HepG2 (cell line): ENCODE measurements around the gene CDK6. TPM values are rescaled to one million over a fixed set of nuclear protein-coding genes. Genes with fewer than 3 reads are reported as not detected.
A peak's percentile ranks its signal among the peaks of the same experiment; 100 is the strongest.

Experiments
- DR1 ChIP-seq: sonication (generic); formaldehyde crosslinking; IDR thresholded peaks from 2 replicates; pipeline ENCODE4 v1.8.0; 2021; ENCODE audit warnings: mild to moderate bottlenecking, missing genetic modification reagents, inconsistent platforms
- GABPA ChIP-seq, 2 experiments: IDR thresholded peaks; 2 replicates each; pipeline ENCODE4 v1.6.1; 2011 to 2016; ENCODE audit warnings: low read depth in 2 of 2, low read length in 1 of 2, missing biosample characterization in 1 of 2, missing genetic modification characterization in 1 of 2
- JDP2 ChIP-seq: sonication (generic); formaldehyde crosslinking; IDR thresholded peaks from 2 replicates; pipeline ENCODE4 v1.8.1; 2022; ENCODE audit warnings: missing genetic modification reagents, borderline replicate concordance
- JUNB ChIP-seq: sonication (generic); formaldehyde crosslinking; IDR thresholded peaks from 2 replicates; pipeline ENCODE4 v1.8.0; 2022; ENCODE audit warnings: missing genetic modification reagents, mild to moderate bottlenecking, borderline replicate concordance
- NFE2 ChIP-seq: sonication (generic); formaldehyde crosslinking; IDR thresholded peaks from 2 replicates; pipeline ENCODE4 v1.4.0; 2020; ENCODE audit warnings: missing genetic modification reagents
- PTBP1 ChIP-seq: fragments of 200-400 bp; formaldehyde crosslinking; IDR thresholded peaks from 2 replicates; pipeline ENCODE4 v1.6.1; 2018; ENCODE audit warnings: low read length, low read depth; ENCODE audit not compliant: poor library complexity, severe bottlenecking
- RARA ChIP-seq: IDR thresholded peaks from 2 replicates; pipeline ENCODE4 v1.6.1; 2016; ENCODE audit warnings: missing genetic modification reagents, missing compliant biosample characterization
- SAP130 ChIP-seq: IDR thresholded peaks from 2 replicates; pipeline ENCODE4 v1.6.1; 2016; ENCODE audit warnings: low read depth
- SIN3B ChIP-seq: fragments of 150-350 bp; IDR thresholded peaks from 2 replicates; pipeline ENCODE4 v1.6.1; 2014; ENCODE audit warnings: low read length
- ZFP90 ChIP-seq: sonication (generic); formaldehyde crosslinking; IDR thresholded peaks from 2 replicates; pipeline ENCODE4 v1.8.0; 2022; ENCODE audit warnings: missing genetic modification reagents, mild to moderate bottlenecking, inconsistent platforms, borderline replicate concordance
- ZFYVE20 ChIP-seq: sonication (generic); formaldehyde crosslinking; IDR thresholded peaks from 2 replicates; pipeline ENCODE4 v1.8.0; 2023; ENCODE audit warnings: low read depth, mild to moderate bottlenecking, moderate library complexity, missing genetic modification reagents, borderline replicate concordance
- ZKSCAN8 ChIP-seq: IDR thresholded peaks from 2 replicates; pipeline ENCODE4 v1.6.1; 2016; ENCODE audit warnings: borderline replicate concordance, missing genetic modification reagents, missing compliant biosample characterization
- ZNF235 ChIP-seq: sonication (generic); formaldehyde crosslinking; IDR thresholded peaks from 2 replicates; pipeline ENCODE4 v1.8.1; 2023; ENCODE audit warnings: mild to moderate bottlenecking, missing genetic modification reagents, borderline replicate concordance
- ZNF468 ChIP-seq: sonication (generic); formaldehyde crosslinking; IDR thresholded peaks from 2 replicates; pipeline ENCODE4 v1.8.0; 2022; ENCODE audit warnings: mild to moderate bottlenecking, moderate library complexity, missing genetic modification reagents
- ZNF616 ChIP-seq: sonication (generic); formaldehyde crosslinking; IDR thresholded peaks from 2 replicates; pipeline ENCODE4 v1.5.0; 2020; ENCODE audit warnings: low read depth, mild to moderate bottlenecking, missing genetic modification reagents
- polyA plus RNA-seq, 8 experiments: library from polyadenylated mRNA; depleted of rRNA in 3 of 8; stranded (reverse) in 7 of 8; unstranded in 1 of 8; fragments of >200 nt; fragmentation: Illumina TruSeq in 4 of 8; extraction: Trizol in 4 of 8; gene quantifications; 2 replicates each; pipeline versions ENCODE4 v1.2.1 to v1.2.3, GENCODE V29; 2011 to 2016; ENCODE audit warnings: low read depth in 4 of 8, missing spikeins in 1 of 8, mixed read lengths in 1 of 8; ENCODE audit not compliant: insufficient read depth in 1 of 8
- total RNA-seq, 5 experiments: library from RNA; depleted of rRNA; stranded (reverse); fragments of >200 nt; fragmentation: Illumina TruSeq; extraction: Trizol; gene quantifications; 2 replicates each; pipeline ENCODE4 v1.2.3, GENCODE V29; 2016; ENCODE audit warnings: low read depth in 1 of 5
- TF ChIP-seq, protein P1 (sequence below): sonication (generic); formaldehyde crosslinking; IDR thresholded peaks from one replicate; pipeline ENCODE4 v1.5.1; 2020; ENCODE audit warnings: mild to moderate bottlenecking, missing genetic modification reagents; ENCODE audit errors: not compliant biosample characterization
- TF ChIP-seq, protein P2 (sequence below): IDR thresholded peaks from 2 replicates; pipeline ENCODE4 v1.6.1; 2012; ENCODE audit warnings: low read length, improper control_type of control experiment

Gene CDK6
- total and polyA plus RNA-seq, 2 of the 13 experiments (the other 11 are each of a cell fraction or from before 2014, with no cell fraction given), result 34.6 to 90.8 TPM

DNA sequence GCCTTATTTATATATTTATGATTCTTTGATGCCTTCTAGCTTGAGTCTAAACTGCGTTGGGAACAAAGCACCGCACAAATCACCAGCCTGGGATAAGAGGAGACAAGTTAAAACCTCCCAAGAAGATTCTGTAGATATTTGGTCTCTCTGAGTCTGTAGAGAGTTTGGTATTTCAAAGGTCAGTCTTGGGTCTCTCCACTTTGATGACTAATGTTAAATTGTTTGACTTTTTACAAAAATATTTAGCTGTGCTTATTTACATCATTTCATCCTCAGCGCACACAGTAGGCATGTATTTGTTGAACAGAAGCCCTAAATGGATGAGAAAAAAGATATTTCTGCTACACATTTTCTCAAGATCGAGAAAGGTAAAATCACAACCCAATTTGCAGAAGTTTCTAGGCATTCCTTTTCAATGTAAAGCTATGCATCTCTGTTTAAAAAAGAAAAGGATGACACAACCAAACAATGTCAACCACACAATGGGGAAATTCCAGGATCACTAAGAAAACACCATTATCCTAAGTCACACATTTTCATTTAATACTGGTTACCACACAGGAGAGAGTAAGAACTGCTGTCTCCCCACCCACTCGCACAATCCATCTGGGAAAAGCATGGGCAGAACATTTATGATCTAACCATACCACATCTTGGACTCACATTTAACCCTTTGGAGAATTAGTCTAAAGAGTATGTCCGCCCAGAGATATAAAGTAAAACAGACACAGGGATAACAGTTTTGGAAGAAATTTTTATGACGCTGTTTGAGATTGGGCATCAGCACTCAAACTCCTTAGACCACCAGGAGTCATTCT, 4.4 kb downstream of the CDK6 start (continued):
- TF ChIP-seq, protein P1, sequence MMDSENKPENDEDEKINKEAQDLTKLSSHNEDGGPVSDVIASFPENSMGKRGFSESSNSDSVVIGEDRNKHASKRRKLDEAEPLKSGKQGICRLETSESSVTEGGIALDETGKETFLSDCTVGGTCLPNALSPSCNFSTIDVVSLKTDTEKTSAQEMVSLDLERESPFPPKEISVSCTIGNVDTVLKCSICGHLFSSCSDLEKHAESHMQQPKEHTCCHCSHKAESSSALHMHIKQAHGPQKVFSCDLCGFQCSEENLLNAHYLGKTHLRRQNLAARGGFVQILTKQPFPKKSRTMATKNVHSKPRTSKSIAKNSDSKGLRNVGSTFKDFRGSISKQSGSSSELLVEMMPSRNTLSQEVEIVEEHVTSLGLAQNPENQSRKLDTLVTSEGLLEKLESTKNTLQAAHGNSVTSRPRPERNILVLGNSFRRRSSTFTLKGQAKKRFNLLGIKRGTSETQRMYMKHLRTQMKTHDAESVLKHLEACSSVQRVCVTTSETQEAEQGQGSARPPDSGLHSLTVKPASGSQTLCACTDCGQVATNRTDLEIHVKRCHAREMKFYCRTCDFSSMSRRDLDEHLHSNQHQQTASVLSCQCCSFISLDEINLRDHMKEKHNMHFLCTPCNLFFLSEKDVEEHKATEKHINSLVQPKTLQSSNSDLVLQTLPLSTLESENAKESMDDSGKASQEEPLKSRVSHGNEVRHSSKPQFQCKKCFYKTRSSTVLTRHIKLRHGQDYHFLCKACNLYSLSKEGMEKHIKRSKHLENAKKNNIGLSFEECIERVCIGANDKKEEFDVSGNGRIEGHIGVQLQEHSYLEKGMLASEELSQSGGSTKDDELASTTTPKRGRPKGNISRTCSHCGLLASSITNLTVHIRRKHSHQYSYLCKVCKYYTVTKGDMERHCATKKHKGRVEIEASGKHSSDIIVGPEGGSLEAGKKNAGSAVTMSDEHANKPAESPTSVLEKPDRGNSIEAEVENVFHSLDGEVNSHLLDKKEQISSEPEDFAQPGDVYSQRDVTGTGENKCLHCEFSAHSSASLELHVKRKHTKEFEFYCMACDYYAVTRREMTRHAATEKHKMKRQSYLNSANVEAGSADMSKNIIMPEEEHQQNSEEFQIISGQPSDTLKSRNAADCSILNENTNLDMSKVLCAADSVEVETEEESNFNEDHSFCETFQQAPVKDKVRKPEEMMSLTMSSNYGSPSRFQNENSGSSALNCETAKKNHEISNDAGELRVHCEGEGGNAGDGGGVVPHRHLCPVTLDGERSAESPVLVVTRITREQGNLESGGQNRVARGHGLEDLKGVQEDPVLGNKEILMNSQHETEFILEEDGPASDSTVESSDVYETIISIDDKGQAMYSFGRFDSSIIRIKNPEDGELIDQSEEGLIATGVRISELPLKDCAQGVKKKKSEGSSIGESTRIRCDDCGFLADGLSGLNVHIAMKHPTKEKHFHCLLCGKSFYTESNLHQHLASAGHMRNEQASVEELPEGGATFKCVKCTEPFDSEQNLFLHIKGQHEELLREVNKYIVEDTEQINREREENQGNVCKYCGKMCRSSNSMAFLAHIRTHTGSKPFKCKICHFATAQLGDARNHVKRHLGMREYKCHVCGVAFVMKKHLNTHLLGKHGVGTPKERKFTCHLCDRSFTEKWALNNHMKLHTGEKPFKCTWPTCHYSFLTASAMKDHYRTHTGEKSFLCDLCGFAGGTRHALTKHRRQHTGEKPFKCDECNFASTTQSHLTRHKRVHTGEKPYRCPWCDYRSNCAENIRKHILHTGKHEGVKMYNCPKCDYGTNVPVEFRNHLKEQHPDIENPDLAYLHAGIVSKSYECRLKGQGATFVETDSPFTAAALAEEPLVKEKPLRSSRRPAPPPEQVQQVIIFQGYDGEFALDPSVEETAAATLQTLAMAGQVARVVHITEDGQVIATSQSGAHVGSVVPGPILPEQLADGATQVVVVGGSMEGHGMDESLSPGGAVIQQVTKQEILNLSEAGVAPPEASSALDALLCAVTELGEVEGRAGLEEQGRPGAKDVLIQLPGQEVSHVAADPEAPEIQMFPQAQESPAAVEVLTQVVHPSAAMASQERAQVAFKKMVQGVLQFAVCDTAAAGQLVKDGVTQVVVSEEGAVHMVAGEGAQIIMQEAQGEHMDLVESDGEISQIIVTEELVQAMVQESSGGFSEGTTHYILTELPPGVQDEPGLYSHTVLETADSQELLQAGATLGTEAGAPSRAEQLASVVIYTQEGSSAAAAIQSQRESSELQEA (CRISPR knock-in tag), result no peak
- peak; percentile 44; the same call in 1 of the 2 replicates for TF ChIP-seq SAP130
- TF ChIP-seq JDP2 (CRISPR knock-in tag), result no peak
- TF ChIP-seq RARA (CRISPR knock-in tag), result peak; percentile 48; the same call in 1 of the 2 replicates
- no peak for TF ChIP-seq GABPA (IDR thresholded peaks at IDR 0.05; ENCODE audit: low read depth, low read length)
- no peak for TF ChIP-seq GABPA (CRISPR knock-in tag; IDR thresholded peaks at IDR 0.05; ENCODE audit: low read depth)
- TF ChIP-seq, protein P2, sequence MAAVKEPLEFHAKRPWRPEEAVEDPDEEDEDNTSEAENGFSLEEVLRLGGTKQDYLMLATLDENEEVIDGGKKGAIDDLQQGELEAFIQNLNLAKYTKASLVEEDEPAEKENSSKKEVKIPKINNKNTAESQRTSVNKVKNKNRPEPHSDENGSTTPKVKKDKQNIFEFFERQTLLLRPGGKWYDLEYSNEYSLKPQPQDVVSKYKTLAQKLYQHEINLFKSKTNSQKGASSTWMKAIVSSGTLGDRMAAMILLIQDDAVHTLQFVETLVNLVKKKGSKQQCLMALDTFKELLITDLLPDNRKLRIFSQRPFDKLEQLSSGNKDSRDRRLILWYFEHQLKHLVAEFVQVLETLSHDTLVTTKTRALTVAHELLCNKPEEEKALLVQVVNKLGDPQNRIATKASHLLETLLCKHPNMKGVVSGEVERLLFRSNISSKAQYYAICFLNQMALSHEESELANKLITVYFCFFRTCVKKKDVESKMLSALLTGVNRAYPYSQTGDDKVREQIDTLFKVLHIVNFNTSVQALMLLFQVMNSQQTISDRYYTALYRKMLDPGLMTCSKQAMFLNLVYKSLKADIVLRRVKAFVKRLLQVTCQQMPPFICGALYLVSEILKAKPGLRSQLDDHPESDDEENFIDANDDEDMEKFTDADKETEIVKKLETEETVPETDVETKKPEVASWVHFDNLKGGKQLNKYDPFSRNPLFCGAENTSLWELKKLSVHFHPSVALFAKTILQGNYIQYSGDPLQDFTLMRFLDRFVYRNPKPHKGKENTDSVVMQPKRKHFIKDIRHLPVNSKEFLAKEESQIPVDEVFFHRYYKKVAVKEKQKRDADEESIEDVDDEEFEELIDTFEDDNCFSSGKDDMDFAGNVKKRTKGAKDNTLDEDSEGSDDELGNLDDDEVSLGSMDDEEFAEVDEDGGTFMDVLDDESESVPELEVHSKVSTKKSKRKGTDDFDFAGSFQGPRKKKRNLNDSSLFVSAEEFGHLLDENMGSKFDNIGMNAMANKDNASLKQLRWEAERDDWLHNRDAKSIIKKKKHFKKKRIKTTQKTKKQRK, result no peak
- TF ChIP-seq ZNF616, result no peak
- TF ChIP-seq ZNF235 (CRISPR knock-in tag), result no peak
- TF ChIP-seq DR1, result no peak
- TF ChIP-seq ZKSCAN8 (CRISPR knock-in tag), result peak; percentile 46; the same call in 1 of the 2 replicates
- no peak for TF ChIP-seq SIN3B
- TF ChIP-seq NFE2 (CRISPR knock-in tag), result no peak
- no peak for TF ChIP-seq ZFP90 (CRISPR knock-in tag)
- no peak for TF ChIP-seq PTBP1
- no peak for TF ChIP-seq JUNB (CRISPR knock-in tag)
- TF ChIP-seq ZNF468 (CRISPR knock-in tag), result no peak
- no peak for TF ChIP-seq ZFYVE20 (CRISPR knock-in tag)
